Psoas muscle (tissue), 8 donors: ENCODE data around the gene CACNA2D1. TPM values are rescaled to one million over a fixed set of nuclear protein-coding genes. Genes with fewer than 3 reads are reported as not detected.

Source experiments
- ATAC-seq, 4 donors: fragments of 200-7000 bp; cut with Tn5 transposase; one replicate each; pipeline ENCODE4 v1.9.1; 2020; ENCODE audit warnings: moderate library complexity in 3 of 4, mild to moderate bottlenecking in 2 of 4
- DNase-seq, 2 donors: peaks; one replicate each; pipeline ENCODE4 v3.0.0-alpha.2; 2020
- H3K27ac ChIP-seq: fragments of 200-600 bp; one replicate; pipeline ENCODE4 v1.8.0; 2022
- H3K27me3 ChIP-seq, 3 donors: fragments of 200-600 bp in 1 of 3; one replicate each; pipeline versions ENCODE4 v1.6.1 to v1.8.0; 2013 to 2022; ENCODE audit warnings: low read length in 2 of 3, mild to moderate bottlenecking in 2 of 3, moderate library complexity in 1 of 3; ENCODE audit not compliant: insufficient read depth in 3 of 3
- H3K36me3 ChIP-seq, 2 donors: fragments of 200-600 bp in 1 of 2; one replicate each; pipeline versions ENCODE4 v1.6.1 to v1.8.0; 2013 to 2022; ENCODE audit warnings: low read depth in 1 of 2, mild to moderate bottlenecking in 1 of 2, moderate library complexity in 1 of 2; ENCODE audit not compliant: insufficient read depth in 1 of 2
- H3K4me1 ChIP-seq: fragments of 200-600 bp; one replicate; pipeline ENCODE4 v1.8.0; 2022
- H3K4me3 ChIP-seq: fragments of 200-600 bp; one replicate; pipeline ENCODE4 v1.8.0; 2022; ENCODE audit warnings: mild to moderate bottlenecking
- H3K9me3 ChIP-seq: fragments of 200-600 bp; one replicate; pipeline ENCODE4 v1.8.0; 2022
- CTCF ChIP-seq: fragments of 200-600 bp; IDR thresholded peaks from one replicate; pipeline ENCODE4 v1.8.0; 2022; ENCODE audit warnings: antibody characterized with exemption
- WGBS, 3 donors: extraction: QIAGEN DNeasy Blood & Tissue Kit; methylation state at CpG; one replicate each; pipeline versions ENCODE4 v1.1.6 to v1.1.7; 2013; 5-methylcytosine and 5-hydroxymethylcytosine counted together
- intact Hi-C, 2 donors: fragments of 100-400 bp; cut with DNase I; formaldehyde crosslinking; loops; one replicate each; pipeline versions ENCODE4 v1.11.0 to v1.14.2; 2022
- polyA plus RNA-seq, 3 donors: library from polyadenylated mRNA; stranded (reverse); fragments of 200-250 nt; gene quantifications; one replicate each; pipeline ENCODE4 v1.2.3, GENCODE V29; 2013
- total RNA-seq, 4 donors: library from RNA; stranded (reverse); fragmentation: NEBNext Ultra II Directional in 2 of 4; extraction: Animal tissue kit (Norgen Biotek cat#: 25700) in 2 of 4; gene quantifications; one replicate each; pipeline versions ENCODE4 v1.2.1 to v1.2.4, GENCODE V29; 2021 to 2023
- donor health status: healthy with polysubstance abuse.
- donor health status: DM: no; HTN: no; CAD: no; lungs with moderate emphysema.
- donor health status: Bipolar disorder and iron deficiency.
- donor health status: healthy.
- donor health status: DM: yes; HTN: yes; CAD: no.
- donor health status: DM: no; HTN: no; CAD: no.
- donor health status: DM: no; HTN: no; CAD: no.
- donor health status: DM: yes; HTN: yes; CAD: no.

CACNA2D1 gene
- total and polyA plus RNA-seq, 7 donors, result 10.2 to 167 (median 97.5) TPM

GRCh38 chr7:82264783-82265305 lies 178.7 kb downstream of the CACNA2D1 start:
- Histone ChIP-seq H3K9me3 (no peaks in the 10 kb centered on the region), H3K36me3 (no peaks in the 10 kb centered on the region), H3K4me3 (no peak overlapping the region), H3K27me3 (no peaks in the 10 kb centered on the region), H3K27ac (peak overlapping the region; percentile 39), H3K4me1 (peaks cover 34% of the 10 kb centered on the region)
- intact Hi-C loops, result no loop called here
- DNase-seq (no peak), ATAC-seq (no peak)
- WGBS, 3 donors, result 45 to 71% (median 48%) methylated on average over 3 of the region's 3 CpGs
- TF ChIP-seq CTCF, result no peak

- 69 to 84% (median 76%) methylated on average over 3 of the region's 3 CpGs for WGBS, 3 donors
- Histone ChIP-seq H3K27me3 (no peaks in the 10 kb centered on the region), H3K27ac (peak overlapping the region; percentile 39), H3K4me1 (peaks cover 27% of the 10 kb centered on the region), H3K9me3 (no peaks in the 10 kb centered on the region), H3K4me3 (no peak overlapping the region), H3K36me3 (no peaks in the 10 kb centered on the region)
- no peak for TF ChIP-seq CTCF
- DNase-seq, result no peak
- no peak for ATAC-seq
- intact Hi-C loops, result no loop called here
These were observed 179.4 kb downstream of the CACNA2D1 start for GRCh38 chr7:82263920-82264782.

- no peak overlapping the region for H3K4me3 ChIP-seq
- H3K27me3 ChIP-seq, result no peaks in the 10 kb centered on the region
- no peaks in the 10 kb centered on the region for H3K36me3 ChIP-seq
- H3K27ac ChIP-seq, result peak overlapping the region; percentile 48
- H3K9me3 ChIP-seq, result no peaks in the 10 kb centered on the region
- intact Hi-C loops, result no loop called here
- 13 to 45% (median 18%) methylated on average over 2 of the region's 2 CpGs for WGBS, 3 donors
- ATAC-seq, result peak in 1 of 4 donors; percentile 24
- H3K4me1 ChIP-seq, result peaks cover 33% of the 10 kb centered on the region
- no peak for DNase-seq
- no peak for TF ChIP-seq CTCF
These were observed 185.4 kb downstream of the CACNA2D1 start for GRCh38 chr7:82258181-82258580.

- Histone ChIP-seq H3K27me3 (no peaks in the 10 kb centered on the region), H3K27ac (peak overlapping the region; percentile 24), H3K4me3 (no peak overlapping the region), H3K36me3 (no peaks in the 10 kb centered on the region), H3K9me3 (no peaks in the 10 kb centered on the region), H3K4me1 (peaks cover 33% of the 10 kb centered on the region)
- 32 to 40% (median 34%) methylated on average over 2 of the region's 2 CpGs for WGBS, 3 donors
- no peak for TF ChIP-seq CTCF
- ATAC-seq, result peak in 2 of 4 donors; percentile 68 to 71
- intact Hi-C loops, result no loop called here
- DNase-seq, result no peak
These were observed 186.4 kb downstream of the CACNA2D1 start for GRCh38 chr7:82257118-82257695.
